ENCODE measurements around the gene SEMA4D.

GRCh38 chr9:89547000-89547399, 49.1 kb upstream of the SEMA4D start:
- no peak for TF ChIP-seq CTCF (IDR thresholded peaks at IDR 0.05; ENCODE audit: low read length)
- TF ChIP-seq EZH2 (IDR thresholded peaks at IDR 0.05; ENCODE audit: borderline replicate concordance, low read length), result no peak

Measured in OCI-LY1 (cell line).